Astrocyte (in vitro differentiated cells and primary cell): Measurements from ENCODE around the gene LCN10. TPM values are rescaled to one million over a fixed set of nuclear protein-coding genes. Genes with fewer than 3 reads are reported as not detected.

Experiments
- DNase-seq: peaks from one replicate; pipeline ENCODE4 v3.0.0-alpha.2; 2010; ENCODE audit warnings: low read depth
- FAIRE-seq: peaks from 2 replicates; lab custom pipeline; 2011; peaks lifted over from hg19 to GRCh38; lab: Jason Lieb, UNC
- H2AFZ ChIP-seq: 2 replicates; pipeline ENCODE4 v1.6.0; 2012; ENCODE audit warnings: low read depth, low read length, inconsistent platforms
- H3K27ac ChIP-seq: 2 replicates; pipeline ENCODE4 v1.5.1; 2011; ENCODE audit warnings: low read depth, low read length, inconsistent platforms
- H3K27me3 ChIP-seq: 2 replicates; pipeline ENCODE4 v1.6.0; 2011; ENCODE audit warnings: low read length, inconsistent platforms; ENCODE audit not compliant: insufficient read depth
- H3K36me3 ChIP-seq: 2 replicates; pipeline ENCODE4 v1.5.1; 2011; ENCODE audit warnings: low read length, inconsistent platforms; ENCODE audit not compliant: insufficient read depth
- H3K4me1 ChIP-seq: 2 replicates; pipeline ENCODE4 v1.5.1; 2011; ENCODE audit warnings: low read length, inconsistent platforms; ENCODE audit not compliant: insufficient read depth
- H3K4me2 ChIP-seq: 2 replicates; pipeline ENCODE4 v1.6.0; 2012; ENCODE audit warnings: low read length, inconsistent platforms
- H3K4me3 ChIP-seq: 2 replicates; pipeline ENCODE4 v1.5.1; 2011; ENCODE audit warnings: low read depth, mild to moderate bottlenecking, low read length, inconsistent platforms; ENCODE audit not compliant: insufficient read depth
- H3K79me2 ChIP-seq: 2 replicates; pipeline ENCODE4 v1.6.0; 2012; ENCODE audit warnings: mild to moderate bottlenecking, low read length, inconsistent platforms; ENCODE audit not compliant: insufficient read depth
- H3K9ac ChIP-seq: 2 replicates; pipeline ENCODE4 v1.6.0; 2012; ENCODE audit warnings: mild to moderate bottlenecking, low read length, inconsistent platforms
- H3K9me3 ChIP-seq: 2 replicates; pipeline ENCODE4 v1.5.1; 2012; ENCODE audit warnings: low read depth, mild to moderate bottlenecking, low read length, inconsistent platforms; ENCODE audit not compliant: insufficient read depth
- H4K20me1 ChIP-seq: 2 replicates; pipeline ENCODE4 v1.6.0; 2012; ENCODE audit warnings: low read length, inconsistent platforms; ENCODE audit not compliant: insufficient read depth
- H3K27ac Mint-ChIP-seq: one replicate; pipeline ENCODE4 v1.8.0; 2021; ENCODE audit warnings: mild to moderate bottlenecking, mixed read lengths; ENCODE audit not compliant: unreplicated experiment
- H3K27me3 Mint-ChIP-seq: one replicate; pipeline ENCODE4 v1.8.0; 2021; ENCODE audit warnings: low read depth, mixed read lengths; ENCODE audit not compliant: unreplicated experiment
- H3K36me3 Mint-ChIP-seq: one replicate; pipeline ENCODE4 v1.8.0; 2021; ENCODE audit warnings: low read depth, mixed read lengths; ENCODE audit not compliant: unreplicated experiment
- H3K4me1 Mint-ChIP-seq: one replicate; pipeline ENCODE4 v1.8.0; 2021; ENCODE audit warnings: low read depth, mixed read lengths; ENCODE audit not compliant: unreplicated experiment
- H3K4me3 Mint-ChIP-seq: one replicate; pipeline ENCODE4 v1.8.0; 2021; ENCODE audit warnings: mild to moderate bottlenecking, moderate library complexity, mixed read lengths; ENCODE audit not compliant: unreplicated experiment
- H3K9me3 Mint-ChIP-seq: one replicate; pipeline ENCODE4 v1.8.0; 2021; ENCODE audit warnings: mild to moderate bottlenecking, mixed read lengths; ENCODE audit not compliant: unreplicated experiment
- EZH2 ChIP-seq: IDR thresholded peaks from 2 replicates; pipeline ENCODE4 v1.6.1; 2012; ENCODE audit warnings: mild to moderate bottlenecking, low read length, inconsistent platforms; ENCODE audit not compliant: insufficient read depth
- total RNA-seq: library from RNA; stranded (reverse); gene quantifications from 2 replicates; pipeline ENCODE4 v1.2.1, GENCODE V29; 2021
- TF ChIP-seq, protein P1 (sequence below): IDR thresholded peaks from 2 replicates; pipeline ENCODE4 v1.5.1; 2011; ENCODE audit warnings: low read depth, mild to moderate bottlenecking, inconsistent platforms, low read length, moderate library complexity; ENCODE audit not compliant: insufficient read depth

Gene LCN10
- total RNA-seq, 1 donor from 2014 or later: not detected

DNA sequence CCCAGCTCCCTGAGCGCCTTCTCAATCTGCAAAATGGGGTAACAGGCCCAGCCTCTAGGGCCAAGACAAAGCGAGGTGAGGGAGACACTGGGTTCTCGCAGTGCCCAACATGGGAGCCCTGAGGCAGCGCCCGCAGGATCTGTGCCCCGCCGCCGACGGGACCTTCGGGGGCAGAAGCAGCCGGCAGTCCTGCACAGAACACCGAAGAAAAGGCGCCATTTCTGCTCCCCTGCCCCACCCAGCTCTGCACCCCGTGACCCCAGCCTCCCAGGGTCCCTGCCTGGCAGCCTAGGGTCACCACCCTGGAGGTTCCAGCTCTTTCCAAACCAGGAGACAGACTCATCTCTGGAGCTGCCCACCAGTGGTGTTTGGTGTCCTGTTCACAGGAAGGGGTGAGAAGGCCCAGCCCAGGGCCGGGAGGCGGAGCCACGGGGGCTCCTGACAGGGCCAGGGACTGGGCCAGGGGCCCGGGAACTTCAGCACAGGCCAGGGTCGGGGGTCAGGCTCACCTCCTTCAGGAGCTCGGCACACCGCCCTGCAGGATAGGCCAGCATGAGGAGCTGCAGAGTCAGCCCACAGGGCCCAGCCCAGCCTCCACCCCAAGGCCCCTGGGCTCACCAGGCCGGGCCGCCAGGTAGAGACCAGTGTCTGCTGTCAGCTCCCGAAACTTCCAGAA is 12.0 kb upstream of the LCN10 start:
- H3K4me3 ChIP-seq: no peak overlapping the region
- peaks cover 10% of the 10 kb centered on the region for H3K9me3 ChIP-seq
- H3K79me2 ChIP-seq: no peaks in the 10 kb centered on the region
- no peak overlapping the region for H3K27ac ChIP-seq
- TF ChIP-seq, protein P1, sequence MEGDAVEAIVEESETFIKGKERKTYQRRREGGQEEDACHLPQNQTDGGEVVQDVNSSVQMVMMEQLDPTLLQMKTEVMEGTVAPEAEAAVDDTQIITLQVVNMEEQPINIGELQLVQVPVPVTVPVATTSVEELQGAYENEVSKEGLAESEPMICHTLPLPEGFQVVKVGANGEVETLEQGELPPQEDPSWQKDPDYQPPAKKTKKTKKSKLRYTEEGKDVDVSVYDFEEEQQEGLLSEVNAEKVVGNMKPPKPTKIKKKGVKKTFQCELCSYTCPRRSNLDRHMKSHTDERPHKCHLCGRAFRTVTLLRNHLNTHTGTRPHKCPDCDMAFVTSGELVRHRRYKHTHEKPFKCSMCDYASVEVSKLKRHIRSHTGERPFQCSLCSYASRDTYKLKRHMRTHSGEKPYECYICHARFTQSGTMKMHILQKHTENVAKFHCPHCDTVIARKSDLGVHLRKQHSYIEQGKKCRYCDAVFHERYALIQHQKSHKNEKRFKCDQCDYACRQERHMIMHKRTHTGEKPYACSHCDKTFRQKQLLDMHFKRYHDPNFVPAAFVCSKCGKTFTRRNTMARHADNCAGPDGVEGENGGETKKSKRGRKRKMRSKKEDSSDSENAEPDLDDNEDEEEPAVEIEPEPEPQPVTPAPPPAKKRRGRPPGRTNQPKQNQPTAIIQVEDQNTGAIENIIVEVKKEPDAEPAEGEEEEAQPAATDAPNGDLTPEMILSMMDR: no peak
- TF ChIP-seq EZH2: no peak
- H3K36me3 Mint-ChIP-seq: peaks cover 5% of the 10 kb centered on the region
- no peaks in the 10 kb centered on the region for H3K4me1 Mint-ChIP-seq
- peaks cover 19% of the 10 kb centered on the region for H3K9me3 Mint-ChIP-seq
- no peak overlapping the region for H3K4me2 ChIP-seq
- FAIRE-seq (no peak), DNase-seq (no peak)
- H2AFZ ChIP-seq: no peak overlapping the region
- no peaks in the 10 kb centered on the region for H3K4me1 ChIP-seq
- H3K4me3 Mint-ChIP-seq: no peak overlapping the region
- H3K27ac Mint-ChIP-seq: no peak overlapping the region
- no peaks in the 10 kb centered on the region for H3K36me3 ChIP-seq
- no peak overlapping the region for H3K9ac ChIP-seq
- H3K27me3 Mint-ChIP-seq: peaks cover 8% of the 10 kb centered on the region
- no peaks in the 10 kb centered on the region for H4K20me1 ChIP-seq
- peaks cover 3% of the 10 kb centered on the region for H3K27me3 ChIP-seq

DNA sequence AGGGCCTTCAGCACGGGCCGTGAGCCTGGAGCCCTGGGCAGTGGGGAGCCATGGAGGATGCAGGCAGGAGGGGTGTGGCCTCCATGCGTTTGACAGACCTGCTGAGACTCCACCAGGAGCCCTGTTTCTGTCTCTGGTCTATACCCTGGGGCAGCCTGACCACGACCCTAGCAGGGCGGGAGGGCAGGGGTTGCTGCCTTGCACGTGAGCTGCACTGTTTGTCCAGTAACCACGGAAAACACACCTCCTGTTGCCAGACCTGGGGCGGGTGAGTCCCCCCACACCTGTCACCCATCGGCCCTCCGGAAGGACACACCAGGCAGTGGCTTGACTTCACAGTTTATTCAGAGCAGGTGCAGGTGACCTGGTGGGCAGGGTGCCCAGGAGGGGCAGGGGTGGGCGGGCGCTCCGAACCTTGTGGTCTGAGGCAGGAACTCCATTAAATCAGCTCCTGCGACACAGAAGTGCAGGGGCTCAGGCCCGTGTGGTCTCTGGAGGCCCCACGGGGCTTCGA is 11.4 kb upstream of the LCN10 start:
- peaks cover 8% of the 10 kb centered on the region for H3K27me3 Mint-ChIP-seq
- H4K20me1 ChIP-seq: no peaks in the 10 kb centered on the region
- H3K9ac ChIP-seq: no peak overlapping the region
- DNase-seq (no peak), FAIRE-seq (no peak)
- H3K27ac ChIP-seq: no peak overlapping the region
- H3K4me3 Mint-ChIP-seq: no peak overlapping the region
- no peaks in the 10 kb centered on the region for H3K4me1 ChIP-seq
- H3K4me1 Mint-ChIP-seq: no peaks in the 10 kb centered on the region
- TF ChIP-seq, protein P1: no peak
- TF ChIP-seq EZH2: no peak
- peaks cover 10% of the 10 kb centered on the region for H3K9me3 ChIP-seq
- H3K27me3 ChIP-seq: peaks cover 3% of the 10 kb centered on the region
- H2AFZ ChIP-seq: no peak overlapping the region
- peaks cover 5% of the 10 kb centered on the region for H3K36me3 Mint-ChIP-seq
- no peaks in the 10 kb centered on the region for H3K36me3 ChIP-seq
- no peak overlapping the region for H3K4me3 ChIP-seq
- H3K9me3 Mint-ChIP-seq: peaks cover 19% of the 10 kb centered on the region
- no peak overlapping the region for H3K4me2 ChIP-seq
- H3K27ac Mint-ChIP-seq: no peak overlapping the region
- no peaks in the 10 kb centered on the region for H3K79me2 ChIP-seq

DNA sequence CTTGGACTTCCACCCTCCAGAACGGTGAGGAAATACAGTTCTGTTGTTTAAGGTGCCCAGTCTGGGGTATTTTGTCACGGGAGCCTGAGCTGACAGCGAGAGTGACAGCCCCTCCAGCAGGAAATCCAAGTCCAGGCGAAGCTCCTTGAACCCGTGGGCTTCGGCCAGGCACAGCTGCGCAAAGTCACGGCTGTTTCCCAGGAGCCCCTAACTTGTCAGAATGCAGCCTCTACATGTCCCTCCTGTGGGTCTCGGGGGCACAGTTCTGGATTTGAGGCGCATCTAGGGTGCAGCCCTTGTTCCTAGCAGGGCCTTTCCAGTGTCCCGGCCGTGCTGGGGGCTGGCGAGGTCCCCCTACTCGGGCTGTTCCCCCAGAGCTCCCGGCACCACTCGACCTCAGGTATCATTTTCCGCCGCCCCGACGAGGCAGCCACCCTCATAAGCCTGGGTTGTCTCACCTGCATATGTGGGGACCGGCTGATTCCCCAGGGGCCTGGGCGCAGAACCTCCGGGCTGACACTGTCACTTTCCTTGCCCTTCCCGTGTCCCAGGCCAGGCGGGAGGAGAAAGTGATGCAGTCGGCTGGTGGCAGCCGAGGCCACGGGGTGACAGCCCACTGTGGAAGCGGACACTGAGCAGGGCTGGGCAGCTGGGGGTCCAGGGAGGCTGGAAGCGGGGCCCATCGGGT is 10.8 kb upstream of the LCN10 start:
- H3K4me3 ChIP-seq: no peak overlapping the region
- FAIRE-seq (no peak), DNase-seq (no peak)
- no peaks in the 10 kb centered on the region for H3K4me1 ChIP-seq
- H3K9me3 ChIP-seq: peaks cover 10% of the 10 kb centered on the region
- no peak overlapping the region for H3K9ac ChIP-seq
- Mint-ChIP-seq H3K27me3 (peaks cover 9% of the 10 kb centered on the region), H3K27ac (no peak overlapping the region), H3K36me3 (peaks cover 5% of the 10 kb centered on the region), H3K4me1 (no peaks in the 10 kb centered on the region), H3K9me3 (peaks cover 19% of the 10 kb centered on the region), H3K4me3 (no peak overlapping the region)
- H2AFZ ChIP-seq: no peak overlapping the region
- H4K20me1 ChIP-seq: no peaks in the 10 kb centered on the region
- H3K4me2 ChIP-seq: no peak overlapping the region
- peaks cover 3% of the 10 kb centered on the region for H3K27me3 ChIP-seq
- TF ChIP-seq EZH2: no peak
- TF ChIP-seq, protein P1: no peak
- H3K27ac ChIP-seq: no peak overlapping the region
- H3K79me2 ChIP-seq: no peaks in the 10 kb centered on the region
- no peaks in the 10 kb centered on the region for H3K36me3 ChIP-seq
